ENCODE measurements around the gene ALKBH6.

- TF ChIP-seq CTCF (conservative IDR thresholded peaks at IDR 0.05; ENCODE audit: low read length) (no peak), EZH2phosphoT487 (IDR thresholded peaks at IDR 0.05; ENCODE audit: borderline replicate concordance, low read depth, low read length) (no peak)
Measured at GRCh38 chr19:36010402-36010801, 3.6 kb downstream of the ALKBH6 start.
